Keratinocyte (primary cell): ENCODE measurements around the gene SLCO1B3. TPM values are rescaled to one million over a fixed set of nuclear protein-coding genes. Genes with fewer than 3 reads are reported as not detected.

Source experiments
- DNase-seq: peaks from one replicate; pipeline ENCODE4 v3.0.0-alpha.2; 2011; ENCODE audit warnings: low read depth, missing footprints, low spot score
- FAIRE-seq: peaks from 2 replicates; lab custom pipeline; 2011; peaks lifted over from hg19 to GRCh38; lab: Jason Lieb, UNC
- H2AFZ ChIP-seq: 2 replicates; pipeline ENCODE4 v1.6.0; 2012; ENCODE audit warnings: low read length, control low read depth, inconsistent platforms; ENCODE audit not compliant: control insufficient read depth
- H3K27ac ChIP-seq: 2 replicates; pipeline ENCODE4 v1.5.1; 2011; ENCODE audit warnings: low read length; ENCODE audit not compliant: control insufficient read depth, insufficient read depth
- H3K27me3 ChIP-seq: 3 replicates; pipeline ENCODE4 v1.6.0; 2011; ENCODE audit warnings: low read length; ENCODE audit not compliant: control insufficient read depth, insufficient read depth; ENCODE audit errors: extremely low read depth
- H3K36me3 ChIP-seq, 2 experiments: 2 replicates in 1 of 2; 3 replicates in 1 of 2; pipeline ENCODE4 v1.5.1; 2011; ENCODE audit warnings: low read length in 2 of 2, mild to moderate bottlenecking in 1 of 2; ENCODE audit not compliant: control insufficient read depth in 2 of 2, insufficient read depth in 2 of 2; ENCODE audit errors: extremely low read depth in 1 of 2
- H3K4me1 ChIP-seq: 3 replicates; pipeline ENCODE4 v1.5.1; 2011; ENCODE audit warnings: low read length; ENCODE audit not compliant: control insufficient read depth, insufficient read depth; ENCODE audit errors: extremely low read depth
- H3K4me2 ChIP-seq: 3 replicates; pipeline ENCODE4 v1.6.0; 2011; ENCODE audit warnings: low read depth, low read length; ENCODE audit not compliant: control insufficient read depth, insufficient read depth; ENCODE audit errors: extremely low read depth
- H3K4me3 ChIP-seq, 3 experiments: fragments of 200-600 bp in 1 of 3; sonication (generic) in 1 of 3; 2 replicates in 2 of 3; 3 replicates in 1 of 3; pipeline ENCODE4 v1.5.1; 2011 to 2016; ENCODE audit warnings: low read length in 3 of 3, mild to moderate bottlenecking in 3 of 3, control low read depth in 2 of 3, inconsistent platforms in 1 of 3, low read depth in 1 of 3, mixed read lengths in 1 of 3, mixed run types in 1 of 3, moderate library complexity in 1 of 3; ENCODE audit not compliant: control insufficient read depth in 2 of 3, insufficient read depth in 2 of 3; ENCODE audit errors: extremely low read depth in 1 of 3
- H3K79me2 ChIP-seq: 2 replicates; pipeline ENCODE4 v1.6.0; 2012; ENCODE audit warnings: low read length; ENCODE audit not compliant: control insufficient read depth, insufficient read depth
- H3K9ac ChIP-seq: 3 replicates; pipeline ENCODE4 v1.6.0; 2011; ENCODE audit warnings: low read length; ENCODE audit not compliant: control insufficient read depth, insufficient read depth; ENCODE audit errors: extremely low read depth
- H3K9me1 ChIP-seq: 3 replicates; pipeline ENCODE4 v1.6.0; 2011; ENCODE audit warnings: low read length; ENCODE audit not compliant: control insufficient read depth, insufficient read depth; ENCODE audit errors: extremely low read depth
- H3K9me3 ChIP-seq: 2 replicates; pipeline ENCODE4 v1.5.1; 2012; ENCODE audit warnings: low read depth, low read length; ENCODE audit not compliant: control insufficient read depth
- H4K20me1 ChIP-seq: 3 replicates; pipeline ENCODE4 v1.6.0; 2011; ENCODE audit warnings: low read length; ENCODE audit not compliant: control insufficient read depth, insufficient read depth; ENCODE audit errors: extremely low read depth
- EZH2 ChIP-seq: IDR thresholded peaks from one replicate; pipeline ENCODE4 v1.6.1; 2012; ENCODE audit warnings: inconsistent platforms, mild to moderate bottlenecking, low read length, moderate library complexity
- dilution Hi-C: fragments of 300-500 bp; cut with MboI; formaldehyde crosslinking; loops from one replicate; pipeline ENCODE4 v1.7.0; 2020; ENCODE audit warnings: low sequenced_read_pairs; ENCODE audit not compliant: extremely low pct_ligation_motif_present
- polyA plus RNA-seq, 5 experiments: library from polyadenylated mRNA; depleted of rRNA in 3 of 5; stranded (reverse) in 3 of 5; stranded (forward) in 1 of 5; unstranded in 1 of 5; fragments of >200 nt; gene quantifications; 1 replicate in 1 of 5; 2 replicates in 3 of 5; 3 replicates in 1 of 5; pipeline versions ENCODE4 v1.2.1 to v1.2.3, GENCODE V29; 2011 to 2012; ENCODE audit warnings: missing spikeins in 2 of 5, low read depth in 1 of 5, low replicate concordance in 1 of 5
- TF ChIP-seq, protein P1 (sequence below), 3 experiments: IDR thresholded peaks in 1 of 3; conservative IDR thresholded peaks in 1 of 3; optimal IDR thresholded peaks in 1 of 3; 2 replicates in 2 of 3; 3 replicates in 1 of 3; pipeline versions ENCODE3 to v1.5.1; 2011; ENCODE audit warnings: low read length in 3 of 3, mild to moderate bottlenecking in 3 of 3, moderate library complexity in 2 of 3, control low read depth in 1 of 3, inconsistent platforms in 1 of 3; ENCODE audit not compliant: insufficient read depth in 2 of 3; ENCODE audit errors: extremely low read depth in 1 of 3

The SLCO1B3 gene
- polyA plus RNA-seq, 1 donor (not counting 4 experiments of a cell fraction or from before 2014, with no cell fraction given), result not detected

DNA sequence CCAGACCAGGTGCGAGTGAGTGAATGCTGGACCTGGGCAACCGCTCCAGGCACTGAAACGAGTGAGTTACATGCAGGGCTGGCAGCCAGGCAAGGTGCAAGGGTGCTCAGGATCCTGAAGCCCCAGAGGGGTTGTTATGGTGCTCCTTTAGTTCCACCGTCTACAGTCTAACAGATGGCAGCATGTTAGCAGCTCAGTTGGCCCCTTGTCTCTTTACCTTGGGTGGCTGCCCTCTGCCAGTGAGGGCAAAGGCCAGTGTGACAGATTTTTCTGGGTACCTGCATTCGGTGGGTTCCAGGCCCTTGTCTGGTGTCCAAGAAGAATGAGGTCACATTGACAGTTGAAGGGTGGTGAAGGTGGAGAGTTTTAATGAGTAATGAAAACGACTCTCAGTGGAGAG, 106.8 kb downstream of the SLCO1B3 start:
- TF ChIP-seq EZH2, result no peak
- TF ChIP-seq, protein P1, sequence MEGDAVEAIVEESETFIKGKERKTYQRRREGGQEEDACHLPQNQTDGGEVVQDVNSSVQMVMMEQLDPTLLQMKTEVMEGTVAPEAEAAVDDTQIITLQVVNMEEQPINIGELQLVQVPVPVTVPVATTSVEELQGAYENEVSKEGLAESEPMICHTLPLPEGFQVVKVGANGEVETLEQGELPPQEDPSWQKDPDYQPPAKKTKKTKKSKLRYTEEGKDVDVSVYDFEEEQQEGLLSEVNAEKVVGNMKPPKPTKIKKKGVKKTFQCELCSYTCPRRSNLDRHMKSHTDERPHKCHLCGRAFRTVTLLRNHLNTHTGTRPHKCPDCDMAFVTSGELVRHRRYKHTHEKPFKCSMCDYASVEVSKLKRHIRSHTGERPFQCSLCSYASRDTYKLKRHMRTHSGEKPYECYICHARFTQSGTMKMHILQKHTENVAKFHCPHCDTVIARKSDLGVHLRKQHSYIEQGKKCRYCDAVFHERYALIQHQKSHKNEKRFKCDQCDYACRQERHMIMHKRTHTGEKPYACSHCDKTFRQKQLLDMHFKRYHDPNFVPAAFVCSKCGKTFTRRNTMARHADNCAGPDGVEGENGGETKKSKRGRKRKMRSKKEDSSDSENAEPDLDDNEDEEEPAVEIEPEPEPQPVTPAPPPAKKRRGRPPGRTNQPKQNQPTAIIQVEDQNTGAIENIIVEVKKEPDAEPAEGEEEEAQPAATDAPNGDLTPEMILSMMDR (optimal IDR thresholded peaks at IDR 0.05 in 1 of 3, IDR thresholded peaks at IDR 0.05 in 1 of 3, conservative IDR thresholded peaks at IDR 0.05 in 1 of 3; ENCODE audit: extremely low read depth in 1 of 3, insufficient read depth in 2 of 3, low read length in 3 of 3), result no peak
- no peaks in the 10 kb centered on the region for H3K9me3 ChIP-seq
- dilution Hi-C loops, result no loop called here
- H3K36me3 ChIP-seq, result no peaks in the 10 kb centered on the region
- H3K9ac ChIP-seq, result no peak overlapping the region
- no peaks in the 10 kb centered on the region for H4K20me1 ChIP-seq
- H3K27ac ChIP-seq, result no peak overlapping the region
- H2AFZ ChIP-seq, result no peak overlapping the region
- H3K79me2 ChIP-seq, result no peaks in the 10 kb centered on the region
- no peaks in the 10 kb centered on the region for H3K4me1 ChIP-seq
- H3K9me1 ChIP-seq, result no peaks in the 10 kb centered on the region
- FAIRE-seq, result no peak
- no peak for DNase-seq
- H3K4me2 ChIP-seq, result no peak overlapping the region
- no peaks in the 10 kb centered on the region for H3K27me3 ChIP-seq
- no peak overlapping the region for H3K4me3 ChIP-seq

DNA sequence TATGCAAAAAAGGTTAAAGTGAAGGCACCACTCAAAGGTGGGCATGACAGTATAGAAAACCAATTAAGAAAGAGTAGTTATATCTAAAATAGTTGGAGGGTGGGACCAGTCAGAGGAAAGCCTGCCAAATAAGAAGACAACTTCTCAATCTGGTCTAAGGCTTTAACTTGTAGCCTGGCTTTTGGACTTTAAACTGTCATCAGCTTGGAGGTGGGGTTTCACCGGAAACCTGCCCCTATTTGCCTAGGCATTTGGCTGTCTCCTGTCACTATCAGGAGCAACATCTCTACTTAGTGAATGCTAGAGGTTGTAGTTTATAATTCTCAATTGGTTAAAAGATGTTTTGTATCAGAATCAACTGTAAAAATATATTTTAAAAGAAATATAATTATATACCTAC, 107.3 kb downstream of the SLCO1B3 start:
- Histone ChIP-seq H4K20me1 (no peaks in the 10 kb centered on the region), H3K9me3 (no peaks in the 10 kb centered on the region), H3K79me2 (no peaks in the 10 kb centered on the region), H3K27me3 (no peaks in the 10 kb centered on the region), H2AFZ (no peak overlapping the region), H3K9ac (no peak overlapping the region), H3K36me3 (no peaks in the 10 kb centered on the region), H3K9me1 (no peaks in the 10 kb centered on the region), H3K4me3 (no peak overlapping the region), H3K4me2 (no peak overlapping the region), H3K4me1 (no peaks in the 10 kb centered on the region), H3K27ac (no peak overlapping the region)
- no peak for FAIRE-seq
- TF ChIP-seq, protein P1 (optimal IDR thresholded peaks at IDR 0.05 in 1 of 3, IDR thresholded peaks at IDR 0.05 in 1 of 3, conservative IDR thresholded peaks at IDR 0.05 in 1 of 3; ENCODE audit: extremely low read depth in 1 of 3, insufficient read depth in 2 of 3, low read length in 3 of 3), result no peak
- TF ChIP-seq EZH2, result no peak
- DNase-seq, result no peak
- dilution Hi-C loops, result no loop called here
